ENCODE results near the gene GNAQ. TPM values are rescaled to one million over a fixed set of nuclear protein-coding genes. Genes with fewer than 3 reads are reported as not detected.

GNAQ gene
- total RNA-seq, 1 experiment from 2014 or later = 28.7 TPM

GRCh38 chr9:77933019-77933418, 98.6 kb downstream of the GNAQ start:
- TF ChIP-seq POLR2A (IDR thresholded peaks at IDR 0.05; ENCODE audit: borderline replicate concordance, extremely low read depth, insufficient read depth, insufficient read length) (no peak), EZH2 (IDR thresholded peaks at IDR 0.05) (no peak), ZBTB33 (IDR thresholded peaks at IDR 0.05; ENCODE audit: extremely low read depth, insufficient replicate concordance, low read length) (no peak), POLR2AphosphoS5 (IDR thresholded peaks at IDR 0.05; ENCODE audit: low read depth, low read length) (no peak), EGR1 (IDR thresholded peaks at IDR 0.05; ENCODE audit: low read depth) (no peak), ELF1 (IDR thresholded peaks at IDR 0.05; ENCODE audit: borderline replicate concordance, low read depth) (no peak), REST (IDR thresholded peaks at IDR 0.05; ENCODE audit: low read depth) (no peak), ZFX (IDR thresholded peaks at IDR 0.05) (no peak), CBX3 (IDR thresholded peaks at IDR 0.05; ENCODE audit: low read depth) (no peak)
- TF ChIP-seq, protein P1, sequence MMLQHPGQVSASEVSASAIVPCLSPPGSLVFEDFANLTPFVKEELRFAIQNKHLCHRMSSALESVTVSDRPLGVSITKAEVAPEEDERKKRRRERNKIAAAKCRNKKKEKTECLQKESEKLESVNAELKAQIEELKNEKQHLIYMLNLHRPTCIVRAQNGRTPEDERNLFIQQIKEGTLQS (IDR thresholded peaks at IDR 0.05) = no peak
- TF ChIP-seq, protein P2, sequence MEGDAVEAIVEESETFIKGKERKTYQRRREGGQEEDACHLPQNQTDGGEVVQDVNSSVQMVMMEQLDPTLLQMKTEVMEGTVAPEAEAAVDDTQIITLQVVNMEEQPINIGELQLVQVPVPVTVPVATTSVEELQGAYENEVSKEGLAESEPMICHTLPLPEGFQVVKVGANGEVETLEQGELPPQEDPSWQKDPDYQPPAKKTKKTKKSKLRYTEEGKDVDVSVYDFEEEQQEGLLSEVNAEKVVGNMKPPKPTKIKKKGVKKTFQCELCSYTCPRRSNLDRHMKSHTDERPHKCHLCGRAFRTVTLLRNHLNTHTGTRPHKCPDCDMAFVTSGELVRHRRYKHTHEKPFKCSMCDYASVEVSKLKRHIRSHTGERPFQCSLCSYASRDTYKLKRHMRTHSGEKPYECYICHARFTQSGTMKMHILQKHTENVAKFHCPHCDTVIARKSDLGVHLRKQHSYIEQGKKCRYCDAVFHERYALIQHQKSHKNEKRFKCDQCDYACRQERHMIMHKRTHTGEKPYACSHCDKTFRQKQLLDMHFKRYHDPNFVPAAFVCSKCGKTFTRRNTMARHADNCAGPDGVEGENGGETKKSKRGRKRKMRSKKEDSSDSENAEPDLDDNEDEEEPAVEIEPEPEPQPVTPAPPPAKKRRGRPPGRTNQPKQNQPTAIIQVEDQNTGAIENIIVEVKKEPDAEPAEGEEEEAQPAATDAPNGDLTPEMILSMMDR (IDR thresholded peaks at IDR 0.05 in 2 of 3, conservative IDR thresholded peaks at IDR 0.05 in 1 of 3; ENCODE audit: borderline replicate concordance in 1 of 3, insufficient read depth in 1 of 3, low read depth in 2 of 3, low read length in 2 of 3) = no peak
- 0 out of 2 replicates have a peak, but pooled peaks cover 2% of the 10 kb centered on the region for H3K9me2 ChIP-seq (ENCODE audit: insufficient read depth)
- H3K36me3 ChIP-seq (ENCODE audit: control insufficient read depth in 1 of 2, insufficient read depth in 2 of 2, low read length in 2 of 2) = no peaks in the 10 kb centered on the region
- no peak overlapping the region for H3K9ac ChIP-seq (ENCODE audit: low read length)
- ChIA-PET CTCF (no interaction called here), POLR2A (no interaction called here), RAD21 (ENCODE audit: low non-redundant PET in 1 of 2, low total read pairs in 2 of 2, uncharacterized antibody in 2 of 2, unreplicated experiment in 2 of 2) (no interaction called here)
- intact Hi-C loops (cut with micrococcal nuclease) = no loop called here
- no peaks in the 10 kb centered on the region; the same call in 1 of the 2 replicates for H3K79me2 ChIP-seq (ENCODE audit: insufficient read depth, low read length)
- peaks cover 0 to 6% of the 10 kb centered on the region in 2 experiments; a peak in 2 of 4 replicates for H3K4me1 ChIP-seq (ENCODE audit: control insufficient read depth in 1 of 2, insufficient read depth in 2 of 2, low read length in 2 of 2)
- ATAC-seq (no peak), DNase-seq (ENCODE audit: low read depth, low spot score) (no peak)
- no TSS peak for BruUV-seq (replicated peaks)
- no peak overlapping the region for H3K27ac ChIP-seq (ENCODE audit: low read depth, low read length)
- no peak overlapping the region for H3K4me2 ChIP-seq (ENCODE audit: low read length)
- H2AFZ ChIP-seq (ENCODE audit: low read depth, low read length, poor library complexity, severe bottlenecking) = no peak overlapping the region
- no peaks in the 10 kb centered on the region for H3K27me3 ChIP-seq (ENCODE audit: insufficient read depth, low read length)
- H3K9me3 ChIP-seq (ENCODE audit: control insufficient read depth in 1 of 2, insufficient read depth in 1 of 2, low read depth in 1 of 2, low read length in 2 of 2) = no peaks in the 10 kb centered on the region
- 0 out of 2 replicates have a peak, but pooled peaks cover 3% of the 10 kb centered on the region for H4K20me1 ChIP-seq (ENCODE audit: insufficient read depth)
- no peak overlapping the region for H3K4me3 ChIP-seq (replicated peaks in 1 of 2; ENCODE audit: low read depth in 1 of 2, low read length in 2 of 2)
